ENCODE results near the gene TTR. TPM values are rescaled to one million over a fixed set of nuclear protein-coding genes. Genes with fewer than 3 reads are reported as not detected.

Gene TTR
- total and polyA plus RNA-seq, 2 of the 13 experiments (the other 11 are each of a cell fraction or from before 2014, with no cell fraction given): 91.3 to 496 TPM

DNA sequence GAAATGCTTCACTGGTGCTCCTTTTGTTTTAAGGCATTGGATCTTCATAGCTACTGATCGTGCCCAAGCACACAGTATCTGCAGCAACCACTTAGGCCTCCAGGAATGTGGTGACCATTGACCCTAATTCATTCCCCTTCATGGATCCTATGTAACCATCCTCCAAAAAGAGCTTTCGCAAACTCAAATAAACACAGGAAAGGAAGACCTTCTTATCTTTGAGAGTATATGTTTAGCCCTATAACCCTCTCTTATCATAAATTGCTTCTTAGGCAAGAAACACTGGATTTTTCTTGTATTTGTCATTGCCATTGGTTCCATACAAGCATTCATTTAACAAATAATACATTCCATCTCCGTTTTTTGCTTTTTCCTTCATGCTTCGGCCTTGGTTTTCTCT lies 4.1 kb upstream of the TTR start (continued):
- TF ChIP-seq, protein P1, sequence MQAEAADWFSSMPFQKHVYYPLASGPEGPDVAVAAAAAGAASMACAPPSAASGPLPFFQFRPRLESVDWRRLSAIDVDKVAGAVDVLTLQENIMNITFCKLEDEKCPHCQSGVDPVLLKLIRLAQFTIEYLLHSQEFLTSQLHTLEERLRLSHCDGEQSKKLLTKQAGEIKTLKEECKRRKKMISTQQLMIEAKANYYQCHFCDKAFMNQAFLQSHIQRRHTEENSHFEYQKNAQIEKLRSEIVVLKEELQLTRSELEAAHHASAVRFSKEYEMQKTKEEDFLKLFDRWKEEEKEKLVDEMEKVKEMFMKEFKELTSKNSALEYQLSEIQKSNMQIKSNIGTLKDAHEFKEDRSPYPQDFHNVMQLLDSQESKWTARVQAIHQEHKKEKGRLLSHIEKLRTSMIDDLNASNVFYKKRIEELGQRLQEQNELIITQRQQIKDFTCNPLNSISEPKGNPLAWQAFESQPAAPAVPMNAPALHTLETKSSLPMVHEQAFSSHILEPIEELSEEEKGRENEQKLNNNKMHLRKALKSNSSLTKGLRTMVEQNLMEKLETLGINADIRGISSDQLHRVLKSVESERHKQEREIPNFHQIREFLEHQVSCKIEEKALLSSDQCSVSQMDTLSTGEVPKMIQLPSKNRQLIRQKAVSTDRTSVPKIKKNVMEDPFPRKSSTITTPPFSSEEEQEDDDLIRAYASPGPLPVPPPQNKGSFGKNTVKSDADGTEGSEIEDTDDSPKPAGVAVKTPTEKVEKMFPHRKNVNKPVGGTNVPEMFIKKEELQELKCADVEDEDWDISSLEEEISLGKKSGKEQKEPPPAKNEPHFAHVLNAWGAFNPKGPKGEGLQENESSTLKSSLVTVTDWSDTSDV (CRISPR knock-in tag; IDR thresholded peaks at IDR 0.05): no peak
- no peak for TF ChIP-seq GLI4 (CRISPR knock-in tag; IDR thresholded peaks at IDR 0.05; ENCODE audit: borderline replicate concordance)
- TF ChIP-seq NCOR1 (IDR thresholded peaks at IDR 0.05; ENCODE audit: borderline replicate concordance, low read length): no peak
- TF ChIP-seq, protein P2, sequence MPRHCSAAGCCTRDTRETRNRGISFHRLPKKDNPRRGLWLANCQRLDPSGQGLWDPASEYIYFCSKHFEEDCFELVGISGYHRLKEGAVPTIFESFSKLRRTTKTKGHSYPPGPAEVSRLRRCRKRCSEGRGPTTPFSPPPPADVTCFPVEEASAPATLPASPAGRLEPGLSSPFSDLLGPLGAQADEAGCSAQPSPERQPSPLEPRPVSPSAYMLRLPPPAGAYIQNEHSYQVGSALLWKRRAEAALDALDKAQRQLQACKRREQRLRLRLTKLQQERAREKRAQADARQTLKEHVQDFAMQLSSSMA (CRISPR knock-in tag; IDR thresholded peaks at IDR 0.05): no peak
- TF ChIP-seq FOXK2 (IDR thresholded peaks at IDR 0.05): no peak
- no peak for TF ChIP-seq ZBTB21 (CRISPR knock-in tag; IDR thresholded peaks at IDR 0.05)
- no peak for TF ChIP-seq ZSCAN12 (CRISPR knock-in tag; IDR thresholded peaks at IDR 0.05)
- TF ChIP-seq, protein P3, sequence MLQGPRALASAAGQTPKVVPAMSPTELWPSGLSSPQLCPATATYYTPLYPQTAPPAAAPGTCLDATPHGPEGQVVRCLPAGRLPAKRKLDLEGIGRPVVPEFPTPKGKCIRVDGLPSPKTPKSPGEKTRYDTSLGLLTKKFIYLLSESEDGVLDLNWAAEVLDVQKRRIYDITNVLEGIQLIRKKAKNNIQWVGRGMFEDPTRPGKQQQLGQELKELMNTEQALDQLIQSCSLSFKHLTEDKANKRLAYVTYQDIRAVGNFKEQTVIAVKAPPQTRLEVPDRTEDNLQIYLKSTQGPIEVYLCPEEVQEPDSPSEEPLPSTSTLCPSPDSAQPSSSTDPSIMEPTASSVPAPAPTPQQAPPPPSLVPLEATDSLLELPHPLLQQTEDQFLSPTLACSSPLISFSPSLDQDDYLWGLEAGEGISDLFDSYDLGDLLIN (CRISPR knock-in tag; IDR thresholded peaks at IDR 0.05; ENCODE audit: borderline replicate concordance): no peak
- TF ChIP-seq, protein P4, sequence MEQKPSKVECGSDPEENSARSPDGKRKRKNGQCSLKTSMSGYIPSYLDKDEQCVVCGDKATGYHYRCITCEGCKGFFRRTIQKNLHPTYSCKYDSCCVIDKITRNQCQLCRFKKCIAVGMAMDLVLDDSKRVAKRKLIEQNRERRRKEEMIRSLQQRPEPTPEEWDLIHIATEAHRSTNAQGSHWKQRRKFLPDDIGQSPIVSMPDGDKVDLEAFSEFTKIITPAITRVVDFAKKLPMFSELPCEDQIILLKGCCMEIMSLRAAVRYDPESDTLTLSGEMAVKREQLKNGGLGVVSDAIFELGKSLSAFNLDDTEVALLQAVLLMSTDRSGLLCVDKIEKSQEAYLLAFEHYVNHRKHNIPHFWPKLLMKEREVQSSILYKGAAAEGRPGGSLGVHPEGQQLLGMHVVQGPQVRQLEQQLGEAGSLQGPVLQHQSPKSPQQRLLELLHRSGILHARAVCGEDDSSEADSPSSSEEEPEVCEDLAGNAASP (CRISPR knock-in tag; IDR thresholded peaks at IDR 0.05; ENCODE audit: borderline replicate concordance): peak; percentile 17; the same call in 1 of the 2 replicates
- TF ChIP-seq MIXL1 (CRISPR knock-in tag; IDR thresholded peaks at IDR 0.05): peak; percentile 90
- no peak for TF ChIP-seq ZZZ3 (CRISPR knock-in tag; IDR thresholded peaks at IDR 0.05; ENCODE audit: borderline replicate concordance)
- TF ChIP-seq, protein P5, sequence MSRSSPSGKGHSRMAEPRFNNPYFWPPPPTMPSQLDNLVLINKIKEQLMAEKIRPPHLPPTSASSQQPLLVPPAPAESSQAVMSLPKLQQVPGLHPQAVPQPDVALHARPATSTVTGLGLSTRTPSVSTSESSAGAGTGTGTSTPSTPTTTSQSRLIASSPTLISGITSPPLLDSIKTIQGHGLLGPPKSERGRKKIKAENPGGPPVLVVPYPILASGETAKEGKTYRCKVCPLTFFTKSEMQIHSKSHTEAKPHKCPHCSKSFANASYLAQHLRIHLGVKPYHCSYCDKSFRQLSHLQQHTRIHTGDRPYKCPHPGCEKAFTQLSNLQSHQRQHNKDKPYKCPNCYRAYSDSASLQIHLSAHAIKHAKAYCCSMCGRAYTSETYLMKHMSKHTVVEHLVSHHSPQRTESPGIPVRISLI (CRISPR knock-in tag; IDR thresholded peaks at IDR 0.05; ENCODE audit: borderline replicate concordance): no peak
- peak; percentile 81 for TF ChIP-seq RXRB (CRISPR knock-in tag; IDR thresholded peaks at IDR 0.05; ENCODE audit: borderline replicate concordance)
- no peak for TF ChIP-seq ZNF431 (CRISPR knock-in tag; IDR thresholded peaks at IDR 0.05; ENCODE audit: borderline replicate concordance, low read depth)
- TF ChIP-seq ADNP (CRISPR knock-in tag; IDR thresholded peaks at IDR 0.05): no peak
- TF ChIP-seq ZNF605 (CRISPR knock-in tag; IDR thresholded peaks at IDR 0.05): no peak
- TF ChIP-seq ZNF124 (CRISPR knock-in tag; IDR thresholded peaks at IDR 0.05): no peak
- no peak for TF ChIP-seq ZNF496 (CRISPR knock-in tag; IDR thresholded peaks at IDR 0.05; ENCODE audit: insufficient replicate concordance)
- TF ChIP-seq, protein P6, sequence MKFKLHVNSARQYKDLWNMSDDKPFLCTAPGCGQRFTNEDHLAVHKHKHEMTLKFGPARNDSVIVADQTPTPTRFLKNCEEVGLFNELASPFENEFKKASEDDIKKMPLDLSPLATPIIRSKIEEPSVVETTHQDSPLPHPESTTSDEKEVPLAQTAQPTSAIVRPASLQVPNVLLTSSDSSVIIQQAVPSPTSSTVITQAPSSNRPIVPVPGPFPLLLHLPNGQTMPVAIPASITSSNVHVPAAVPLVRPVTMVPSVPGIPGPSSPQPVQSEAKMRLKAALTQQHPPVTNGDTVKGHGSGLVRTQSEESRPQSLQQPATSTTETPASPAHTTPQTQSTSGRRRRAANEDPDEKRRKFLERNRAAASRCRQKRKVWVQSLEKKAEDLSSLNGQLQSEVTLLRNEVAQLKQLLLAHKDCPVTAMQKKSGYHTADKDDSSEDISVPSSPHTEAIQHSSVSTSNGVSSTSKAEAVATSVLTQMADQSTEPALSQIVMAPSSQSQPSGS (CRISPR knock-in tag; IDR thresholded peaks at IDR 0.05): peak; percentile 57; the same call in 1 of the 2 replicates
- TF ChIP-seq SNRNP70 (IDR thresholded peaks at IDR 0.05; ENCODE audit: low read depth, low read length): no peak
- TF ChIP-seq SIX1 (CRISPR knock-in tag; IDR thresholded peaks at IDR 0.05; ENCODE audit: borderline replicate concordance): peak; percentile 60; the same call in 1 of the 2 replicates

Measured in HepG2 (cell line).